ENCODE results near the gene GRHL1.

DNA sequence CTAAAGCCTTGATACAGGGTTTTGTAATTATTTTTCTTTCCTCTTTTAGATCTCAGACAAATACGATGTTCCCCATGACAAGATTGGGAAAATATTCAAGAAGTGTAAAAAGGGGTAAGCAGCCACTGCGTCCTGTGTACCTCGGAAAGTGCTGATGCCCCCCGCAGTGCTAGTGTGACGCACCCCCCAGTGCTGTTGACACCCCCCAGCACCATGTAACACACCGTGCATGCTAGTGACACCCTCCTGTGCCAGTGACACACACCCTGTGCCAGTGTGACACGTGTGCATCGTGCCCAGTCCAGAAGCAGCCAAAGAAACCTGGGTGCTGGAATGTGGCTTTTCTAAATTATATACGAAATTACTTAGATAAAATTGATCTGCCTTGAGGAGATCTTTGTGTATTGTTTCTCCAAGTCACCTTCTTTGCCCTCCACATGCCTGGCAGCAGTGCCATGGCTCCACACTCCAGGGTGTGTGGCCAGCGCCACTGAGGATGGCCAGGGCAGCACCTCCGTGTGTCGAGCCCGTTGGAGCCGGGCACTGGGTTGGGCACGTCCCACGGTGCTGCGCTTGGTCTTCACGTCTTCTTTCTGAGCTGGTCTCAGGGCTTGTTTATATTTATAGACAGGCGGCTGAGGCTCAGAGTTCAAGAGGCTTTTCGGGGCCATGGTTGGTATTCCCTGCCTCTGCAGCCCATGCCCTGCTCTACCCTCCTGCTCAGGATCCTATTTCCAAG, 47.6 kb downstream of the GRHL1 start:
- no peak for TF ChIP-seq GATA2 (IDR thresholded peaks at IDR 0.05; ENCODE audit: low read depth, low read length)
- TF ChIP-seq GATA3 (IDR thresholded peaks at IDR 0.05; ENCODE audit: low read depth, low read length), result no peak
